Hepatocyte (in vitro differentiated cells): ENCODE measurements around the gene CDH26. TPM values are rescaled to one million over a fixed set of nuclear protein-coding genes. Genes with fewer than 3 reads are reported as not detected.

Source experiments
- DNase-seq: peaks from one replicate; pipeline ENCODE4 v3.0.0-alpha.2; 2016; ENCODE audit warnings: low spot score
- H2AFZ ChIP-seq: fragments of 200-600 bp; sonication (generic); 2 replicates; pipeline ENCODE4 v1.6.0; 2016; ENCODE audit warnings: antibody characterized with exemption, mild to moderate bottlenecking
- H3K27ac ChIP-seq: fragments of 200-600 bp; sonication (generic); 2 replicates; pipeline ENCODE4 v1.5.1; 2016; ENCODE audit warnings: mild to moderate bottlenecking
- H3K27me3 ChIP-seq: fragments of 200-600 bp; sonication (generic); 2 replicates; pipeline ENCODE4 v1.6.1; 2016
- H3K36me3 ChIP-seq: fragments of 200-600 bp; sonication (generic); replicated peaks from 2 replicates; pipeline ENCODE4 v1.5.1; 2016; ENCODE audit warnings: low read depth; ENCODE audit not compliant: insufficient read depth
- H3K4me1 ChIP-seq: fragments of 200-600 bp; sonication (generic); 2 replicates; pipeline ENCODE4 v1.5.1; 2016; ENCODE audit warnings: mild to moderate bottlenecking, moderate library complexity; ENCODE audit not compliant: insufficient read depth
- H3K4me2 ChIP-seq: fragments of 200-600 bp; sonication (generic); 2 replicates; pipeline ENCODE4 v1.6.0; 2016
- H3K4me3 ChIP-seq: fragments of 200-600 bp; sonication (generic); 2 replicates; pipeline ENCODE4 v1.5.1; 2016; ENCODE audit warnings: mild to moderate bottlenecking
- H3K79me2 ChIP-seq: fragments of 200-600 bp; sonication (generic); 2 replicates; pipeline ENCODE4 v1.6.0; 2017; ENCODE audit warnings: mild to moderate bottlenecking
- H3K9me2 ChIP-seq: fragments of 200-600 bp; sonication (generic); replicated peaks from 2 replicates; pipeline ENCODE4 v1.6.0; 2017; ENCODE audit warnings: mild to moderate bottlenecking; ENCODE audit not compliant: insufficient read depth
- H3K9me3 ChIP-seq: fragments of 200-600 bp; sonication (generic); 2 replicates; pipeline ENCODE4 v1.5.1; 2016; ENCODE audit warnings: low read depth, mild to moderate bottlenecking
- H4K20me1 ChIP-seq: fragments of 200-600 bp; sonication (generic); 2 replicates; pipeline ENCODE4 v1.6.0; 2016; ENCODE audit warnings: mild to moderate bottlenecking; ENCODE audit not compliant: insufficient read depth, poor library complexity, severe bottlenecking
- EZH2 ChIP-seq: fragments of 200-600 bp; sonication (generic); IDR thresholded peaks from 2 replicates; pipeline ENCODE4 v1.6.1; 2016; ENCODE audit warnings: antibody characterized with exemption, mild to moderate bottlenecking, borderline replicate concordance
- EZH2phosphoT487 ChIP-seq: fragments of 200-600 bp; sonication (generic); IDR thresholded peaks from one replicate; pipeline ENCODE4 v1.6.1; 2018; ENCODE audit warnings: antibody characterized with exemption, mild to moderate bottlenecking, low read depth, moderate library complexity; ENCODE audit not compliant: unreplicated experiment, severe bottlenecking
- WGBS: methylation state at CpG from one replicate; pipeline ENCODE4 v1.1.6; 2016; ENCODE audit warnings: low lambda C conversion rate; ENCODE audit errors: missing lambda C conversion rate; 5-methylcytosine and 5-hydroxymethylcytosine counted together
- polyA plus RNA-seq: library from polyadenylated mRNA; unstranded; fragments of >200 nt; fragmentation: Nextera tagmentation; extraction: Ambion mirVana; gene quantifications from 2 replicates; pipeline ENCODE4 v1.2.1, GENCODE V29; 2016
- total RNA-seq: library from RNA; depleted of rRNA; stranded (reverse); fragments of >200 nt; gene quantifications from 2 replicates; pipeline ENCODE4 v1.2.3, GENCODE V29; 2014
- TF ChIP-seq, protein P1 (sequence below): fragments of 200-600 bp; sonication (generic); IDR thresholded peaks from 2 replicates; pipeline ENCODE4 v1.5.1; 2016; ENCODE audit warnings: antibody characterized with exemption, mild to moderate bottlenecking; ENCODE audit not compliant: poor library complexity

The CDH26 gene
- total and polyA plus RNA-seq, 2 experiments from 2014 or later = 2.2 to 2.3 TPM

DNA sequence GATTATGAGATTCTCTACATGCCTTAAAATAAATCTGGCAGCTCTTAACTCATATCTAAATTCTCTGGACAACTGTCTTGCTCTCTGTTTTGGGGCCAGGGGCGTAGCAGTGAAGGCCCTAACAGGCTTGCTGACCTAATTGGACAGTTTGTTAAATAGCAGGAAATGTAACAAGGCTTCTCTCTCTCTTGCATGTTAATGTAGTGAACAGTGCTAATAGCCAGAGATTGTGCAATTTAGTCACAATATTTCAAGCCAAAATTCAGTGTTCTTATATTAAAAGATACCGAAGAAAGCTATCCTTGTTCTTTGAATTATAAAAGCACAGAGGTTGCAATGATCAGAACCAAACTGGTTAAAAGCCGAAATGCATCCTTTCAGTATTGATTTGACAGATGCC is 21.1 kb upstream of the CDH26 start:
- H4K20me1 ChIP-seq = no peaks in the 10 kb centered on the region
- no peak overlapping the region for H2AFZ ChIP-seq
- peaks cover 42% of the 10 kb centered on the region for H3K79me2 ChIP-seq
- no peaks in the 10 kb centered on the region for H3K36me3 ChIP-seq
- H3K27ac ChIP-seq = no peak overlapping the region
- 92% methylated on average over 3 of the region's 3 CpGs for WGBS
- H3K4me3 ChIP-seq = no peak overlapping the region
- H3K4me2 ChIP-seq = peak overlapping the region; percentile 84
- peaks cover 28% of the 10 kb centered on the region for H3K4me1 ChIP-seq
- H3K27me3 ChIP-seq = no peaks in the 10 kb centered on the region
- TF ChIP-seq EZH2 (no peak), EZH2phosphoT487 (no peak)
- TF ChIP-seq, protein P1, sequence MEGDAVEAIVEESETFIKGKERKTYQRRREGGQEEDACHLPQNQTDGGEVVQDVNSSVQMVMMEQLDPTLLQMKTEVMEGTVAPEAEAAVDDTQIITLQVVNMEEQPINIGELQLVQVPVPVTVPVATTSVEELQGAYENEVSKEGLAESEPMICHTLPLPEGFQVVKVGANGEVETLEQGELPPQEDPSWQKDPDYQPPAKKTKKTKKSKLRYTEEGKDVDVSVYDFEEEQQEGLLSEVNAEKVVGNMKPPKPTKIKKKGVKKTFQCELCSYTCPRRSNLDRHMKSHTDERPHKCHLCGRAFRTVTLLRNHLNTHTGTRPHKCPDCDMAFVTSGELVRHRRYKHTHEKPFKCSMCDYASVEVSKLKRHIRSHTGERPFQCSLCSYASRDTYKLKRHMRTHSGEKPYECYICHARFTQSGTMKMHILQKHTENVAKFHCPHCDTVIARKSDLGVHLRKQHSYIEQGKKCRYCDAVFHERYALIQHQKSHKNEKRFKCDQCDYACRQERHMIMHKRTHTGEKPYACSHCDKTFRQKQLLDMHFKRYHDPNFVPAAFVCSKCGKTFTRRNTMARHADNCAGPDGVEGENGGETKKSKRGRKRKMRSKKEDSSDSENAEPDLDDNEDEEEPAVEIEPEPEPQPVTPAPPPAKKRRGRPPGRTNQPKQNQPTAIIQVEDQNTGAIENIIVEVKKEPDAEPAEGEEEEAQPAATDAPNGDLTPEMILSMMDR = no peak
- no peak for DNase-seq
- H3K9me3 ChIP-seq = no peaks in the 10 kb centered on the region
- no peaks in the 10 kb centered on the region for H3K9me2 ChIP-seq

DNA sequence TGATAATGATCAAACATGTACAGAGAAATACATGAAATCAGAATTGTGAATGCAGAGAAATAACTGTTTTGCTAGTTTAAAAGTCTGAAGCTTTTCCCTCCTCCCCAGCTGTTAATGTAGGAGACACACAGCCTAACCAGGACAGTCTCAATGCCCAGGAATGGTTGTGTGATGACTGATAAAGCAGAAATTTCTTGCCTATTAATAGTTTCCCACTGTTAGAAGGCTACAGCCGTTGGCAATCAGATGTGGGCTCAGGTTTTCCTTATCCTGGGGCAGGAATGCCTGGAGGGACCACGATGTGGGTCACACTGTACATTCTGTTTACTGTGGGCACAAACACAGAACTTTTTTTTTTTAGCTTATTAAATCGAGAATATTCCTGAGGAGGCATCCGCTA is 20.0 kb upstream of the CDH26 start:
- Histone ChIP-seq H2AFZ (no peak overlapping the region), H4K20me1 (no peaks in the 10 kb centered on the region), H3K9me2 (no peaks in the 10 kb centered on the region), H3K4me1 (peaks cover 28% of the 10 kb centered on the region), H3K27me3 (no peaks in the 10 kb centered on the region), H3K4me2 (peak overlapping the region; percentile 84), H3K79me2 (peaks cover 53% of the 10 kb centered on the region), H3K36me3 (no peaks in the 10 kb centered on the region), H3K4me3 (no peak overlapping the region), H3K9me3 (no peaks in the 10 kb centered on the region), H3K27ac (no peak overlapping the region)
- 70% methylated on average over 4 of the region's 4 CpGs for WGBS
- TF ChIP-seq EZH2 (no peak), EZH2phosphoT487 (no peak)
- TF ChIP-seq, protein P1 = no peak
- DNase-seq = no peak

DNA sequence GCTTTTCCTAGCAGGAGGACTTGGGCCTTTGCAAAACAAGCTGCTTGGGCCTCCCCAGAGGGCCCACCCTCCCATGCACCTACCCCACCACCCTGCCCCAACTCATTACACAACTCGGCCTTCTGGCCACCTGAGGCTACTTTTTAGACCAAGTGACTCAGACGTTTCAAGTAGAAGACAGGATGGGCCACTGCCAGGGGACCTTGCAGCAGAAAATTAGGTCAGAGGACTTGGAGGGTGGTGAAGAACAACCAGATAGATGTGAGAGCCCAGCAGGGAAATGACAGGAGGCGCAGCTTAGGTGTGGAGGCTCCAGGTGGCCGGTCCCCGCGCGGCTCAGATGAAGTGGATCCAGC is 19.5 kb upstream of the CDH26 start:
- no peak for DNase-seq
- Histone ChIP-seq H3K9me3 (no peaks in the 10 kb centered on the region), H3K36me3 (no peaks in the 10 kb centered on the region), H3K4me2 (peak overlapping the region; percentile 84), H2AFZ (no peak overlapping the region), H4K20me1 (no peaks in the 10 kb centered on the region), H3K27ac (no peak overlapping the region), H3K9me2 (no peaks in the 10 kb centered on the region), H3K27me3 (no peaks in the 10 kb centered on the region), H3K4me1 (peaks cover 28% of the 10 kb centered on the region), H3K4me3 (no peak overlapping the region), H3K79me2 (peaks cover 54% of the 10 kb centered on the region)
- WGBS = 92% methylated on average over 7 of the region's 7 CpGs
- TF ChIP-seq, protein P1 = no peak
- TF ChIP-seq EZH2 (no peak), EZH2phosphoT487 (no peak)
